ENCODE data around the gene RFX5.

Gene RFX5

GRCh38 chr1:151313501-151313900, 33.6 kb downstream of the RFX5 start:
- no peak overlapping the region for H3K27ac ChIP-seq (replicated peaks)
- DNase-seq (ENCODE audit: low read depth in 1 of 2, low spot score in 1 of 2): no peak
- no peak overlapping the region for H3K4me3 ChIP-seq (replicated peaks; ENCODE audit: insufficient read depth, low read length)
- H3K27me3 ChIP-seq (ENCODE audit: insufficient read depth, poor library complexity, severe bottlenecking): no peaks in the 10 kb centered on the region
- TF ChIP-seq REST (IDR thresholded peaks at IDR 0.05; ENCODE audit: insufficient replicate concordance, low read depth): no peak
- no peak for TF ChIP-seq GABPA (IDR thresholded peaks at IDR 0.05; ENCODE audit: low read depth)

GRCh38 chr1:151312826-151313225, 34.2 kb downstream of the RFX5 start:
- Histone ChIP-seq H3K4me3 (replicated peaks; ENCODE audit: insufficient read depth, low read length) (no peak overlapping the region), H3K27me3 (ENCODE audit: insufficient read depth, poor library complexity, severe bottlenecking) (no peaks in the 10 kb centered on the region), H3K27ac (replicated peaks) (no peak overlapping the region)
- TF ChIP-seq REST (IDR thresholded peaks at IDR 0.05; ENCODE audit: insufficient replicate concordance, low read depth) (no peak), POLR2AphosphoS5 (IDR thresholded peaks at IDR 0.05; ENCODE audit: low read depth) (no peak), GABPA (IDR thresholded peaks at IDR 0.05; ENCODE audit: low read depth) (no peak), SPI1 (IDR thresholded peaks at IDR 0.05; ENCODE audit: borderline replicate concordance, low read depth) (no peak)
- TF ChIP-seq, protein P1, sequence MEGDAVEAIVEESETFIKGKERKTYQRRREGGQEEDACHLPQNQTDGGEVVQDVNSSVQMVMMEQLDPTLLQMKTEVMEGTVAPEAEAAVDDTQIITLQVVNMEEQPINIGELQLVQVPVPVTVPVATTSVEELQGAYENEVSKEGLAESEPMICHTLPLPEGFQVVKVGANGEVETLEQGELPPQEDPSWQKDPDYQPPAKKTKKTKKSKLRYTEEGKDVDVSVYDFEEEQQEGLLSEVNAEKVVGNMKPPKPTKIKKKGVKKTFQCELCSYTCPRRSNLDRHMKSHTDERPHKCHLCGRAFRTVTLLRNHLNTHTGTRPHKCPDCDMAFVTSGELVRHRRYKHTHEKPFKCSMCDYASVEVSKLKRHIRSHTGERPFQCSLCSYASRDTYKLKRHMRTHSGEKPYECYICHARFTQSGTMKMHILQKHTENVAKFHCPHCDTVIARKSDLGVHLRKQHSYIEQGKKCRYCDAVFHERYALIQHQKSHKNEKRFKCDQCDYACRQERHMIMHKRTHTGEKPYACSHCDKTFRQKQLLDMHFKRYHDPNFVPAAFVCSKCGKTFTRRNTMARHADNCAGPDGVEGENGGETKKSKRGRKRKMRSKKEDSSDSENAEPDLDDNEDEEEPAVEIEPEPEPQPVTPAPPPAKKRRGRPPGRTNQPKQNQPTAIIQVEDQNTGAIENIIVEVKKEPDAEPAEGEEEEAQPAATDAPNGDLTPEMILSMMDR (IDR thresholded peaks at IDR 0.05; ENCODE audit: insufficient read depth, low read length): no peak
- DNase-seq (ENCODE audit: low read depth in 1 of 2, low spot score in 1 of 2): no peak

DNA sequence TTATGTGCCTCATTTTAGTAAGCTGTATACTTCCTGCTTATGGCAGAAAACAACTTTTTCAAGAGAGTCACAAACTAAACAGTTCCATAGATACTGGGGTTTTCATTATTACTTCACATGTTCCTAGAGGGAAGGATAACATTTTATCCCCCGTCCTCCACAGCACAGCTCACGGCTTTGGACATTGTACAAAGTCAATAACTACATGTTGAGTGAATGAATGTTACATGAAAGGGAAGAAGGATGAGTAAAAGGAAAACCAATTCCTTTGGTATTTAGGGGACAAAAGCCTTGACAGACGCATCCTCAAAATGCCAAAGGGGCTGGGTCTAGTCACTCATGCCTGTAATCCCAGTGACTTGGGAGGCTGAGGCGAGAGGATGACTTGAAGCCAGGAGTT, 34.6 kb downstream of the RFX5 start:
- no peak for DNase-seq (ENCODE audit: low read depth in 1 of 2, low spot score in 1 of 2)
- Histone ChIP-seq H3K27me3 (ENCODE audit: insufficient read depth, poor library complexity, severe bottlenecking) (no peaks in the 10 kb centered on the region), H3K4me3 (replicated peaks; ENCODE audit: insufficient read depth, low read length) (no peak overlapping the region), H3K27ac (replicated peaks) (no peak overlapping the region)
- no peak for TF ChIP-seq REST (IDR thresholded peaks at IDR 0.05; ENCODE audit: insufficient replicate concordance, low read depth)
- no peak for TF ChIP-seq SPI1 (IDR thresholded peaks at IDR 0.05; ENCODE audit: borderline replicate concordance, low read depth)
- TF ChIP-seq, protein P1 (IDR thresholded peaks at IDR 0.05; ENCODE audit: insufficient read depth, low read length): no peak
- TF ChIP-seq POLR2AphosphoS5 (IDR thresholded peaks at IDR 0.05; ENCODE audit: low read depth): no peak
- TF ChIP-seq GABPA (IDR thresholded peaks at IDR 0.05; ENCODE audit: low read depth): no peak
